ENCODE measurements around the gene IGFN1. TPM values are rescaled to one million over a fixed set of nuclear protein-coding genes. Genes with fewer than 3 reads are reported as not detected.

Gene IGFN1
- total RNA-seq, 1 experiment from 2014 or later, result not detected

GRCh38 chr1:201185527-201186128 is 5.0 kb upstream of the IGFN1 start:
- DNase-seq, result no peak
- no peak overlapping the region for H3K4me2 ChIP-seq (ENCODE audit: insufficient read depth, insufficient read length, low read length)
- WGBS (ENCODE audit: extremely low coverage, insufficient read length, low lambda C conversion rate), result no CpG with 5 or more reads among the region's 5 CpGs

More at GRCh38 chr1:201185527-201186128, 5.0 kb upstream of the IGFN1 start:
- no peak overlapping the region for H3K56ac ChIP-seq (ENCODE audit: insufficient read length, low read depth, low read length)
- H3K27ac Mint-ChIP-seq, result no peak overlapping the region
- H3K9me3 Mint-ChIP-seq, result no peaks in the 10 kb centered on the region
- H3K36me3 Mint-ChIP-seq (ENCODE audit: insufficient read depth in 1 of 3, low read depth in 3 of 3), result no peaks in the 10 kb centered on the region
- H4K8ac ChIP-seq (replicated peaks; ENCODE audit: insufficient read length, low read depth, low read length), result no peak overlapping the region
- no peak overlapping the region for H3K4me3 Mint-ChIP-seq
- no peak overlapping the region for H2BK120ac ChIP-seq (ENCODE audit: low read depth, low read length, poor library complexity, severe bottlenecking)
- H2AFZ ChIP-seq (ENCODE audit: low read length), result no peak overlapping the region
- no peak overlapping the region for H2BK15ac ChIP-seq (ENCODE audit: low read depth, low read length)
- peaks cover 32% of the 10 kb centered on the region for H3K27me3 Mint-ChIP-seq (ENCODE audit: low read depth)
- no peaks in the 10 kb centered on the region for H3K23me2 ChIP-seq (ENCODE audit: insufficient read length, low read depth, low read length, poor library complexity, severe bottlenecking)
- no peak overlapping the region for H3K27ac ChIP-seq (ENCODE audit: insufficient read length, low read depth, low read length)
- no peak overlapping the region for H4K5ac ChIP-seq (ENCODE audit: insufficient read length, low read depth, low read length)
- H3K79me1 ChIP-seq (ENCODE audit: insufficient read depth, low read depth, low read length, poor library complexity, severe bottlenecking), result no peaks in the 10 kb centered on the region
- H3K79me2 ChIP-seq (ENCODE audit: insufficient read depth, low read length), result no peaks in the 10 kb centered on the region
- H2AK5ac ChIP-seq (ENCODE audit: insufficient read length, low read length), result no peak overlapping the region
- no peak overlapping the region for H3K14ac ChIP-seq (ENCODE audit: insufficient read depth, low read length)
- no peak overlapping the region for H3K4ac ChIP-seq (ENCODE audit: low read depth, low read length)
- H3T11ph ChIP-seq (ENCODE audit: low read length), result no peak overlapping the region
- H3K27me3 ChIP-seq (ENCODE audit: insufficient read depth, low read length), result no peaks in the 10 kb centered on the region
- no peak overlapping the region for H2BK5ac ChIP-seq (ENCODE audit: insufficient read length, low read length)
- peaks cover 14 to 20% of the 10 kb centered on the region in 2 experiments for H3K4me1 Mint-ChIP-seq
- H2BK12ac ChIP-seq (ENCODE audit: insufficient read length, low read depth, low read length), result no peak overlapping the region
- no peak overlapping the region for H4K91ac ChIP-seq (ENCODE audit: insufficient read length, low read depth, low read length)
- no peak overlapping the region for H3K18ac ChIP-seq (ENCODE audit: insufficient read length, low read depth, low read length)
- TF ChIP-seq CTCF (conservative IDR thresholded peaks at IDR 0.05), result no peak
- H3K9me3 ChIP-seq (ENCODE audit: control insufficient read depth, low read depth, low read length), result no peaks in the 10 kb centered on the region
- H2BK20ac ChIP-seq (ENCODE audit: low read depth, low read length, poor library complexity, severe bottlenecking), result no peak overlapping the region
- H3K4me1 ChIP-seq (ENCODE audit: insufficient read depth, low read length), result no peaks in the 10 kb centered on the region
- no peak overlapping the region for H3K9ac ChIP-seq (ENCODE audit: extremely low read depth, insufficient read length, low read length)
- H3K23ac ChIP-seq (ENCODE audit: insufficient read length, low read depth, low read length), result no peak overlapping the region
- H4K20me1 ChIP-seq (ENCODE audit: control insufficient read depth, insufficient read depth, insufficient read length), result no peaks in the 10 kb centered on the region
